HG03039 (cell line): ENCODE results near the gene CABLES2.

Source experiments
- ATAC-seq: cut with Tn5 transposase; IDR thresholded peaks from one replicate; pipeline ENCODE4 v1.9.1; 2021; ENCODE audit warnings: mild to moderate bottlenecking, moderate library complexity; ENCODE audit not compliant: unreplicated experiment

Gene CABLES2

DNA sequence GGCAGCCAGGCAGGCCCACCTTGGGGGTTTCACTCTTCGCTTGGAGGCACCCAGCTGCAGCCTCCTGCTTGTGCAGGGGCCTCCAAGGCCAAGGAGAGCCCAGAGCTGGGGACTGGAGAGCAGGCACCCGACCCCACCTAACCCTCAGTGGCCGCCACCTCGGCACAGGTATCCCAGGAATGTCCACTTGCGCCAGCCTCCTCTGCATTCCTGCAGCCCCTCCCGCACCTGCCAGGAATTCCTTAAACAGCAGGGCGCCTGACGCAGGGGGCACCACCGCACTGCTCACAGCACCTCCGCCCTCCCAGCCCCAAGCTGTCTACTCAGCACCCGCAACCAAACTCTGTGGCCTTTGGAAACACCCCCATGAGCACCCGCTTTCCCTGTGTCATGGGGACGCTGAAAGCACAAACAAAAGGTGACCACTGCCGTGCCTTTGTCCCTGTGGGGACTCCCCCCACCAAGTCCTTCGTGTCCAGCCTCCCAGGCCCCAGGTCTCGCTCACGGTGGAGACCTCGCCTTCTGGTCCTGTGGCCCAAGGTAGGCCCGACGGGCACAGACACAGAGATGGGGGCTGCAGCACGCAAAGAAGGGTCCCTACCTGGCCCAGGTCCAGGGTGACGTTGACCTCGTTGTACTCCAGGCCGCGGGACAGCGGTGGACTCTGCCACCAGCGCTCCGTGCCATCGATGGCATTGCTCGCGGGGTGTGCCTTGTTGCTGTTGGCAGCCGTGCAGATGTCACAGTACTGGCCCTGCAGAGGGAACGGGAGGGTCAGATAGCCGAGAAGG is 45.1 kb downstream of the CABLES2 start:
- no peak for ATAC-seq

DNA sequence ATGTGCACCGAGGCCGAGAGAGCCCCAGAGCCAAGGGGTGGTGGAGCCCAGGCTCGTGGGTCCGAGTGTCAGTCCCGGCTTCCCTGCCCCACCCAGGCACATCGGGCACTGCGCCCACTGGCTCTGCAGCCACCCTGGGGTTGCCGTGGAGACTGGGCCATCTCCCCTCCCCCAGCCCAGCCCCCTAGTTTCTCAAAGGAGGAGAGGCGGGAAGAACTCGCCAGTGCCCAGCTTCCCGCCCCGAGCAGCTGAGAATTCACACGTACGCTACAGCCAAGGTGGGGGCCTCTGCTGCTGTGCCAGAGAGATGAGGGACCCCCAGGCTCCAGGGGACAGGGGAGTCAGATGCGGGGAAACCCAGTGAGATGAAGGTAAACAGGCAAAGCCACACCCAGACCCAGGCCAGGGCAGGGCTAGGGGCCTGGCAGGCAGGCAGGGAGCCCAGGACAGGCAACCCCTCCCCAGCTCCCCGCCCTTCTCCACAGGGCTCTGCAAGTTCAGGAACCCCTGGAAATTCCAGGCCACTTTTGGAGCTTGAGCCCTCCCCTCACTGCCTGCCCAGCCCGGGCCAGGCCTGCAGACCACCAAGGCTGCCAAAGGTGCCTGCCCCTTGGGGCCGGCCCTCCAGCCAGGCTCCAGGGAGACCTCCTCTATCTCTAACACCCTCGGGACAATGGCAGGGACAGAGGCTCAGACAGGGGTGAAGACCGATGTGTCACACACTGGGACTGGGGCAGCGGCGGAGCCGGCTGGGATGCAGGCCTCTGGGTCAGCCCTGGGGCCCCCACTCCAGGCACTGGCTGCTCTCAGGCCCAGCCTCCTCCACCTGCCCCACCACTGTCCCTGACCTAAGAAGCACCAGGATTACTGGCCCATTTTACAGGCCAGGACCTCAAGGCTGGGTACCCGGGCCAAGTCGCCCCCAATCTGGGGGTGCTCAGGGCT is 46.0 kb downstream of the CABLES2 start:
- no peak for ATAC-seq

DNA sequence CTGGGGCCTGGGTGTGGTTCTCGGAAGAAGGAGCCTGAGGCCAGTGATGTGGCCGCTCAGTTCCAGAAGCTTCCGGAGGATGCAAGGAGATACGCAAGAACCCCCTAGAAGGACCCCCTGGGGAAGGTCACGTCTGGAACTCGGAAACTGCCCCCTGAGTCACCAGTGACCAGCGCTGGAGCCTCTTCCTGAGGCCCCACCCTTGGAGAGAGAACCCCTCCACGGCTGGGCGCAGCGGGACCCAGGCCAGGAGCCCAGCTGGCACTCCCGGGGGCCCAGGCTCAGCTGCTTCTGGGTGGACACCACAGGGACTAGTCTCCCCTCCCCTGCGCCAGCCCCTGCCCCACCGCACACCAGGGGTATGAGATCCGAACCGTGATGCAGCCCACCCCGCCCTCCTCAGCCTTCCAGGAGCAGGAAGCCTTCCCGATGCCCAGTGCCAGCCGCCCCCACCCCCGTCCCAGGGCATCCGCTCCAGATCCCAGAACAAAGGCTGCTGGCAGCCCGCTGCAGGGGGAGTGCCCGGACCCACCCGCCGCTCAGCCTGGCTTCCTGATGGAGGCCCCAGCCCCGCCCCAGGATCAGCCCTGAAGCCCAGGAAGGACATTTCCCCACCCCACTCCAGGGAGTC is 47.5 kb downstream of the CABLES2 start:
- no peak for ATAC-seq

DNA sequence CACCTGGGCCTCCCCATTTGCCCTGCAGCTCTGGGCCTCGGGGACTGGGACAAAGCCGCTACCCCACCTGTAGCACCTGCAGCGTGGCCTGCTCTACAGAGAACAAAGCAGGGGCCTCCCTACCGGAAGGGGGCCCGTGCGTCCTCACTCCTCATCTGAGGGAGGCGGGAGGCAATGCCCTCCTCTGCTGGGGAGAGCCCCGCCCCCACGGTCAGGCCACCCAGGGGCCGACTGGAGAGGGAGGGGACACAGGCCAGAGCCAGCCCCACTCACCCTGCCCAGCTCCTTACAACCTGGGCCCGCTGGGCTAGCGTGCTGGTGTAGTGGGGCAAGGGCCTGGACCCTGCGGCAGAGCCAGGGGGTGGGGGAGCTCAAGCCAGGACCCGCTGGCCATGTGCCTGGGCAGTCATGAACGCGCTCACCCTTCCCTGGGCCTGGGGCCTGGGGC is 48.0 kb downstream of the CABLES2 start:
- ATAC-seq: no peak

DNA sequence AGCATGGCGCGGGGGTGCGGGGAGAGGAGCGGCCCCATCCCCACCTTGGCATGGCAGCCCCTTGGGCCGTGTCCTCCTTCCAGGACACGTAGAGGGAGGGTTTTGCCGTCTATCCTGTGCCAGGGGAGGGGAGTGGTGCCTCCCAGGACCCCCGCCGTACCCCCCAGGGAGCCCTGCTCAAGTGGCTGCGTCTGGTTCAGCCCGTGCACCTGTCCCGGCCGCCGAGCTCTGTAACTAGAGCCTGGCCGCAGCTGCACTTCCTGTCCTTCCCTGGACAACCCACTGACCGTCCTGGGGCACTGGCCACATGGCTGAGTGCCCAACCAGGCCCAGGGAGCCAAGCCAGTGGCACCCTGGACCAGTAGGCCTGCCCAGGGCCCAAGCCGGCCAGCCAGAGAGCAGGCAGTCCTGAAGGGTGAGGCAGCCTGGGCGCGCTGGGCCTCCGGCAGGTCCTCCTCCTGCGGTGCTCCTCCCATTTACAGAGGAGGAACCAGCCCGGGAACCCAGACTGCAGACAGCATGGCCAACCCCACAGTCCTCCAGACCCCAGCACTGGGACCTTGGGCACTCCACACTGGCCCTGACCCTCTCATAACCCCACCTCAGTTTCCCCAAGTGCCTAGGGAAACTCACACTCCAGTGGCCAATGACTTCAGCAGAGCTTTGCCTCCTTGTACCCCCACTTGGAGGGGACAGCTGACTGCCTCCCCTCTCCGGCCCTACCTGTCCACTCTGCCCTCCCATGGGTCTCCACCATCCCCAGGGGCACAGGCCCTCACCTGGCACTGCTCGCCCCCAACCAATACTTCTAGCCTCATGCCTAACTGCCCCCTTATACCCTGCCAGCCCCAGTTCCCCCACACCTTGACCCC is 48.7 kb downstream of the CABLES2 start:
- no peak for ATAC-seq

DNA sequence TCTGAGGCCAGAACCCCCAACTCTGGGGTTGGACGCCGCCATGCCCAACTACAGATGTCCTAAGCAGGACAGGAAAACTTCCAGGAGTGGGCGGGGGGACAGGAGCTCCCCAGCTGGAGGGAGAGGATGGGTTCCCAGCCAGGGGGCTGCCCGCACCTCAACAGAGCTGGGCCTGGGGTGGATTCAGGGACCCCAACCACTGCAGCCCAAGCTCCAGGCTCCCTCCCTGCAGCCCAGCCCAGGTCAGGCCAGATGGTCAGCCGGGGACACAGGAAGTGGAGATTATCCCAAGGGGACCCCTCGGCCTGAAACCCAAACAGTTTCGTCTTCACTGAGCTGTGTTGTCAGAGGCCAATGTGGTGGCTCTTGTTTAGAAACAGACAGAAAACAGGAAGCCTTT is 49.4 kb downstream of the CABLES2 start:
- no peak for ATAC-seq

DNA sequence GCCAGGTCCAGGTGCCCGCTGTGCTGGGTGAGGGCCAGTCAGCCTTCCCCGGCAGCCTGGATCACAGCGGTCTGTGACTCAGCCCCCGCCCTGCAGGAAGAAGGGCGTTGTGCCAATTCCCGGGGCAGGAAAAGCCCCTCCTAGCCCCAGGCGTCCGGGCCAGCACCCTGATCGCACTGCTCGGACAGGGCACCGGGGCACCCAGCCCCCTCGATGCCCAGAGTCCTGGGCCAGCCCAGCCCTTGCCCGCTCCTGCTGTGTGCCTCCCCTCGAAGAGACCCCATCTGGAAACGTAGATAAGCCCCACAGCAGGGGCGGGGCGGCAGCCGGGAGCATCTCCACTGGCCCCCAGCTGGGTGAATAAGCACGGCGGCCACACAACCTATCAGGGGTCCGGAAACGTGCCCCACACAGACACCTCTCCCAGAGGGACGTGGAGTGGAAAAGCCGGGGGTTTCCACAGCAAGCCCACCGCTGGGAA is 49.9 kb downstream of the CABLES2 start:
- ATAC-seq: no peak

DNA sequence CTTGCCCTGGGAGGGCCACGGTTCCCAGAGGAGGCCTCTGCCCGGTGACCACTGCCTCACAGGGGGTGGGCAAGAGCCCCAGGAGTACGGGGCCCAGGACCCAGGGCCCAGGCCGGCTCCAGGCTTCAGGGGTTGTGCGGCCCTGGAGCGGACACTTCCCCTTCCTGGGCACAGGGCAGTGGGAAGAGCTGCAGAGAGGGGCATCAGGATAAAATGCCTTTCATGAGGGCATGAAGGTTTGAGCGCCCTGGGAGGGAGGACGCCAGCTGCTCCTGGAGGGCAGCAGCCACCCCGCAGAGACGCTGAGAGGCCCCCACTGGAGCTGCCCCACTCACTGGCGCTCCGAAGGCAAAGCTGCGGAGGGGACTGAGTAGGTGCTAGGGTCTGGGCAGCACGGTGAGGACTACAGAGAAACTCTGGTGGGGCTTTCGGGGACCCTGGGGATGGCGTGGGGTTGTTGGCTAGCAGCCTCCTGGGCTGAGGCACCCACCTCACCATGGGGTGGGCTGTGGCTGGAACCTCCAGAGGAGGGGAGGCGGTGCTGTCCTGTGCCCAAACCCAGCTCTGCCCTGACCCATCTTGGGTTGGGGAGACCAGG is 50.4 kb downstream of the CABLES2 start:
- no peak for ATAC-seq

DNA sequence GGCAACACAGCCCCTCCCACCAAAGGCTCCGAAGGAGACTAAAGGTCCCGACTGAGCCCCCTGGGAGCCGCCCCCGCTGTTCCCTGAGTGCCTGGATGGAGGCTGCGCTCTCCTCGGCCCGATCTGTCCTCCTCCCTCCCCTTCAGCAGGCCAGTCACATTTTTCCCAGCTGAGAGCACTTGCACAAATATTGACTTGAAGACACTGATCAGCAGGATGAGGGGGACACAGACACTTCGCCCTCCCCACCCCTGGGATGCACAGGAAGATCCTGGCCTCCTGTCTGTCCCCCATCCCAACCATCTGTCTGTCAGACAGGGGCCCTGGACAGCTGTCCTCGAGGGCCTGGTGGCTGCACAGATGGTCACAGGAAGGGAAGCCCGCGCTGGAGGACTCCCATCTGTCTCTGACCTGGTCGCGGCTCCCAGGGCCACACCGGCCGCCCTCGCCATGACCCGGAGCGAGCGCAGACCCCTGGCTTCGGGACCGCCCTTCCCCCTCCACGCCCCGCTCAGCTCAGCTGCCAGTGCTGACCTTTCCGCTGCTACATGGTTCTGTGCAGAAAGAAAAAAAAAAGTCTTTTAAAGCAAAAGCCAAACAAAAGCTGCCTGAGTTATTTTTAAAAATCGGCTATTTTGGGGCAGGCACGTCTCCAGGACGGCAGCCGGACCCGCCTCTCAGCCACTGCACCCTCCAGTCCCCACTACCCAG is 51.1 kb downstream of the CABLES2 start:
- ATAC-seq: no peak

DNA sequence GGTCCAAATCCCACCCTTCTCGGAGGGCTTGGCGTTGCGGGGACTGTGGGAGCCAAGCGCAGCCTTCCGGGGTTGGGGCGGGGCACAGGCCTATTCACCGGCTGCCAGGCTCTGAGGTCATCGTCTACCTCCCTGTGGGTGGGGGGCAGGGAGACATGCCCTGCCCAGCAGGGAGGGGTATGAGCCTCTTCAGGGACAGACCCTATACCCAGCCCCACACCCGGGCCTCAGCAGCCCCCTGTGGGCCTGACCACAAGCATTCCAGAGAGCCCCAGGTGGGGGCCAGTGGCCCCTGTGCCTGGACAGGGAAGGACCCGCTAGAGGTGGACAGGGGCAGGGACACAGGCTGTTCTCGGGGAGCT is 51.6 kb downstream of the CABLES2 start:
- ATAC-seq: no peak

DNA sequence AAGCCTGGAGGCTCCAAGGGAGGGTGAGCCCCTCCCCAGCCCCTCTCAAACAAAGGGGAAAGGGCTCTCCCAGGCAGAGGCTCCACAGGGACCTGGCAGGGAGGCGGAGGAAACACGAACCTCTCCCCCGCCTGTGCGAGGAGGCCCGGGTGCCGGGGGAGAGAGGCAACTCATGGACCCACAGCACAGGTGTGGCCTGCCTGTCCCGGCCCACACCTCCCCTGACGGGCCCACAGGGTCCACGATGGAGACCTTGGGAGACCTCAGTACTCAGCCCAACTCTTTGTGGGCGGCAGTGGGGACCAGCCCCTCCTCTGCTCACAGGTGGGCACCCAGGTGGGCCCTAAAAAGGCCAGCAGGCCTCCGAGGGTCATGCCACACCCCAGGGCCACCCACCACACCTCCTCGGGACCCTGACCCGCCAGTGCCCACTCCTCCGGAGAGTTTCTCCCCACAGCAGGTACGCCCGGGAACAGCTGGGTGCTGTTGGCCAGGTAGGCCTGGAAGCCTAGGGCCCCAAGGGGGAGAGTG is 52.2 kb downstream of the CABLES2 start:
- ATAC-seq: no peak

DNA sequence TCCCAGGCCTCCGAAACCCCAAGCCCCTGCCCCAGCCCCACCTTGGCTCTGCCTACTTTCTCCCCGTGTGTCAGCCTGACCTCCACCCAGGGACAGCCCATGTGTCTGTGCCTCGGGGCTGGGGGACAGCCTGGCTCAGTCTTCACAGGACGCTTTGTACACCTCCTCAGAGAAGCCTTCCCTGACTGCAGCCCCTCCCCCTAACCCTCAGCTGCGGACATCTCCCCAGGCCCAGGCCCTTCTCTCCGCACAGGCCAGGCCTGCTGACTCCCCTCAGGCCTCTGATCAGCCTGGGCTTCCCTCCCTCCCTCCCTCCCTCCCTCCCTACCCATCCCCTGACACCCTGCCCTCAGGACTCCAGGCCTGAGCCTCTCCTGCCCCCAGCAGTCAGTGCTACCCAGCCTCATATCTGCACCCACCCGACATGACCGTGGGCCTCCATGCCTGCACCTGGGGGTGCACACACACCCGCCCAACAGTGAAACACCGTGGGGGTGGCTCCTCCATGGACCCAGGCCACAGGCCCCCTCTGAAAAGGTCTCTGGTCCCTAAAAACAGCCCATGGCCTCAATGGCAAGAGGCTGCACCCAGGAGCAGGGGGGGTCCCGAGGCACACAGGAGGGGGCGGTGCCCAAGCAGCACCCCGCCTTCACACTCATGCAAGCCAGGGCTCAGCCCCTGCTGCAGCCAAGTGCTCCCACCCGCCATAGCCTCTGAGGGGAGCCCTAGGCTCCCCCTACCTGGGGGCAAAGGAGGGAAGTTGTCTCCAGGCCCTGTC is 52.9 kb downstream of the CABLES2 start:
- ATAC-seq: no peak

DNA sequence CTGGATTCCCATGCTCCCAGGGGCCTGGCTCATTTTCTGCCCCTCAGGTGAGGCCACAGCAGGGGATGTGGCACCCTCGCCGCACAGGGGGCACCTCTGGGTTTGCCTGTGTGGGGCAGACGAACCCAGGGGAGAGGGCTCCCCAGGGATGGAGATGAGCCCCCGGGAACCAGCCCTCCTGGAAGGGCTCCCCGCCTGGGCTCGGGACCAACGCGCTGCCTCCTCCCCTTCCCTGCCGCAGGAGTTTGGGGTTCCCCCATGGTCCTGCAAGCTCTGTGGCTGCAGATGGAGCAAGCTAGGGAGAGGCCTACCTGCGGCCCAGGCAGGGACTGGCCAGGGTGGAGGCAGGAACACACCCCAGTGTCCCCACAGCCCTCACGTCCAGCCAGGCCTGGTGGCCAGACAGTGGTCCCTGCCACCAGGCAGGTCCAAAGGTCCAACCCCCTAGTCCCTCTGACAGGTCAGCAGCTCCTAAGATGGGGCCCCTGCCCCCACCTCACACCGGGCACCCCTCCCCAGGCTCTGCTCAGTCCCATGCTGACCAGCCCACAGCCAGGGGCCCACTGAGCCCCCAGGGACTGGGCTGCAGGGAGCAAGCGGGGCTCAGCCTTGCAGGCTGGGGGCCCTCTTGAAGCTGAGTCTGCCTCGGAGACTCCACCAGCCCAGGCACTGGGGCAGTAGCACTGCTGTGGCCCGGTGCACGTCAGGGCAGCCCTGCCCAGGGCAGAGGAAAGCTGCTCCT is 53.6 kb downstream of the CABLES2 start:
- ATAC-seq: no peak

DNA sequence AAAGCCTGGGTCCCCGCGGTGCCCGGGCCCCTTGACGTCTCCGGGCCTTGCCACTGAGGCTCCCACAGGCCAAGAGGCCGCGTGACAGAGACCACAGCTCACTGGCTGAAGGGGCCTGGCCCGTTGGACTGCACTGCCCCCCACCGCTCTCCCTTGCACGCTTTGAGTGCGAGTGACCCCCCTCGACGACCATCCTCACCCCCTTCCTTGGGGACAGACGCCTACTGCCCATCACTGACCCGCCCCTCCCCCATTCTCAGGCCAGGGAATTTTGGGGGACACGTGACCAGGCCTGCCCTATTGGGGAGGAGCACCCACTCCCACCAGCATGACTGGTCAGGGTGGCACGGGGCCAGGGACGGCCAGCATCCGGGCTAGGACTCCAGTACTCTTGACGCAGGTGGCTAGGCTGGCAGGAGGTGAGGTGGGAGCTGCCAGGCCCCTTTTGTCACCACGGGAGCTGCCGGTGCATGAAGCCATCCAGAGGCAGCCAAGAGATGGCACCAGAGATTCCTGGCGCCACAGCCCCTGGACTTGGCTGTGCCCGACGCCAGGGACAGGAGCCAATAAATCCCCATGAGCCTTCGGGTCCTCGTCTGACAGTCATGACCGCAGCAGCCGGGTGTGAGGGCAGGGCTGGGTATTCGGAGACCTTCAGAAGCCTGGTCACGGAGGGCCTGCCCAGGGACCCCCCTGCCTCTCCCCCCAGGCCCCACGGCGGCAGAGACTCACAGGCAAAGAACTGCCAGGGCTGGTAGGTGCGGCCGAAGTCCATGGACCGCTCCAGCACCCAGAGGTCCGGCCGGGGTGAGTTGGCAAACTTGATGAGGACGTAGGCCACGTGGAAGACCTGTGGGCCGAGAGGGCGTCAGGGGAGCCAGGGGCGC is 54.4 kb downstream of the CABLES2 start:
- ATAC-seq: no peak

DNA sequence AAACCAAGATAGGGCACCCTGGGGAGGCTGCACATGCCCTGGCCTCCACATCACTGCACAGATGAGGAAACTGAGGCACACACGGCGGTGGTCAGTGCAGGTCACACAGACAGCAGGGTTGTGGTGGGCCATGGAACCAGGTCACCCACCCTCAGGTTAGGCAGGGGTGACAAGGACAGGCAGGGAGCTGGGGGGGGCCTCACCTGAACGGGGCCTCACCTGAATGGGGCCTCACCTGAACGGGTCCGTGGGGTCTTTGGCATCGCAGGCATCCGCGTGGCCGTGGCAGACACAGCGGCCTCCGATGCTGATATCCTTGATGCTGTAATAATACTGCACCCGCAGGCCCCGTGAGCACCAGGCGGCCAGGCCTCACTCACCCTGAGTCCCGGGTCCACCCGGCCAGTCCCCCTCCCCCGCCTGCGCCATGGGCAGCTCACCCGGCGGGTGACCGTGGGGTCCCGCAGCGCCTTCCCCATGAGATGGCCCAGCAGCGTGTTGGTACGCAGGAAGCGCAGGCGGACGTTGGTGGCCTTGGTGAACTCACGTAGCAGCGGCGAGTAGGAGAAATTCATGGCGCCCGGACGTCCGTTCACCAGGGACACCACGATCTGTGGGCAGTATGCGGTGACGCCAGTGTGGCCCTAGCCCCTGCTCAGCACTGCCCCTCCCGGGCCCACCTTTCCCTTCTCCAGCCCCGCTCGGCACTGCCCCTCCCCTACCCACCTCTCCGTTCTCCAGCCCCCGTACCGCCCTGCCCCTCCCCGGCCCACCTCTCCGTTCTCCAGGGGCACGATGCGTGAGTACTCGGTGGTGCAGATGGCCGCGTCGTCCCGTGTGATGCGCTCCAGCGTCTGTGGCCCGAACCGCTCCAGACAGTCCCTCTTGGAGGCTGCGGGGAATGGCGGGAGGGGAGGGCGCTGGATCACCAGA is 55.4 kb downstream of the CABLES2 start:
- no peak for ATAC-seq
